VCaP (cell line): ENCODE measurements around the gene NAPA.

ENCODE experiments used
- H3K27ac ChIP-seq: fragments of 450-650 bp; 2 replicates; pipeline ENCODE4 v1.5.1; 2017
- TF ChIP-seq, protein P1 (sequence below): fragments of 450-650 bp; conservative IDR thresholded peaks from 2 replicates; pipeline ENCODE4 v1.5.1; 2017; ENCODE audit warnings: mild to moderate bottlenecking, moderate library complexity

The NAPA gene

DNA sequence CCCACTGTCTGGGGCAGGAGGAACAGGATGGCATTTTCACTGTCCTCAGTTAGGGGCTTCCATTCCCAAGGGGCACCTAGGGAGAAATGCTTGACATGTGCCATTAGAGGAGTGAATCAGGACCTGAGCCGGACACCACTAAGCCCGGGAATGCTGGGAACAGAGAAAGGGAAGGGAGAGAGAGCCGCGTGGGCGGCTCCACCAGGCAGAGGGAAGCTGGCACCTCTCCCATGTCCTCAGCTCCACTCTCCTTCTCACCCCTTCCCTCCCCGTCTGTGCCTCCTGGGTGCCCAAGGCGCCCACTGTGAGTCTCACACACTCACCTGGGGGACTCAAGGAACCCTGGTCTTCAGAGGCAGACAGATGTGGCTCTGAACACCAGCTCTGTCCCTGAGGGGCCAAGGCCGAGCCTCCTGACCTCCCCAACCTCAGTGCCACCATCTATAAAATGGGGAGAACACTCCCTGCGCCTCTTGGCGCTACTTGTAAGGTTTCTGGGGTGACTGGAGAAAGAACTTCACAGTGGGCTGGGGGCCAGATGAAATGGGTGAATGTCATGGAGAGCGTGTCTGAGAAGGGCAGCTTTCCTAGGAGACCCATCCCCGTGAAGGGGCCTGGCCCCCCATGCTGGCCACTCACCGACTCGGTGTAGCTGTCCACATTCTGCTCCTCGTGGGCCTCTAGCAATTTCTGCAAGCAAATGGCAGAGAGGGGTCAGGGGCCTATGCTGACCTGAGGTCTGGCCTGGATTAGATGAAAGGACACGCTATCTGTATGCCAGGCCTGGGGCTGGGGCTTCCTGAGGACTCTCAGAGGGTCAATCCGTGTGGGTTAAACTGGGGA lies 25.6 kb downstream of the NAPA start:
- TF ChIP-seq, protein P1, sequence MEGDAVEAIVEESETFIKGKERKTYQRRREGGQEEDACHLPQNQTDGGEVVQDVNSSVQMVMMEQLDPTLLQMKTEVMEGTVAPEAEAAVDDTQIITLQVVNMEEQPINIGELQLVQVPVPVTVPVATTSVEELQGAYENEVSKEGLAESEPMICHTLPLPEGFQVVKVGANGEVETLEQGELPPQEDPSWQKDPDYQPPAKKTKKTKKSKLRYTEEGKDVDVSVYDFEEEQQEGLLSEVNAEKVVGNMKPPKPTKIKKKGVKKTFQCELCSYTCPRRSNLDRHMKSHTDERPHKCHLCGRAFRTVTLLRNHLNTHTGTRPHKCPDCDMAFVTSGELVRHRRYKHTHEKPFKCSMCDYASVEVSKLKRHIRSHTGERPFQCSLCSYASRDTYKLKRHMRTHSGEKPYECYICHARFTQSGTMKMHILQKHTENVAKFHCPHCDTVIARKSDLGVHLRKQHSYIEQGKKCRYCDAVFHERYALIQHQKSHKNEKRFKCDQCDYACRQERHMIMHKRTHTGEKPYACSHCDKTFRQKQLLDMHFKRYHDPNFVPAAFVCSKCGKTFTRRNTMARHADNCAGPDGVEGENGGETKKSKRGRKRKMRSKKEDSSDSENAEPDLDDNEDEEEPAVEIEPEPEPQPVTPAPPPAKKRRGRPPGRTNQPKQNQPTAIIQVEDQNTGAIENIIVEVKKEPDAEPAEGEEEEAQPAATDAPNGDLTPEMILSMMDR = no peak
- peak overlapping the region; percentile 7; the same call in 1 of the 2 replicates for H3K27ac ChIP-seq

DNA sequence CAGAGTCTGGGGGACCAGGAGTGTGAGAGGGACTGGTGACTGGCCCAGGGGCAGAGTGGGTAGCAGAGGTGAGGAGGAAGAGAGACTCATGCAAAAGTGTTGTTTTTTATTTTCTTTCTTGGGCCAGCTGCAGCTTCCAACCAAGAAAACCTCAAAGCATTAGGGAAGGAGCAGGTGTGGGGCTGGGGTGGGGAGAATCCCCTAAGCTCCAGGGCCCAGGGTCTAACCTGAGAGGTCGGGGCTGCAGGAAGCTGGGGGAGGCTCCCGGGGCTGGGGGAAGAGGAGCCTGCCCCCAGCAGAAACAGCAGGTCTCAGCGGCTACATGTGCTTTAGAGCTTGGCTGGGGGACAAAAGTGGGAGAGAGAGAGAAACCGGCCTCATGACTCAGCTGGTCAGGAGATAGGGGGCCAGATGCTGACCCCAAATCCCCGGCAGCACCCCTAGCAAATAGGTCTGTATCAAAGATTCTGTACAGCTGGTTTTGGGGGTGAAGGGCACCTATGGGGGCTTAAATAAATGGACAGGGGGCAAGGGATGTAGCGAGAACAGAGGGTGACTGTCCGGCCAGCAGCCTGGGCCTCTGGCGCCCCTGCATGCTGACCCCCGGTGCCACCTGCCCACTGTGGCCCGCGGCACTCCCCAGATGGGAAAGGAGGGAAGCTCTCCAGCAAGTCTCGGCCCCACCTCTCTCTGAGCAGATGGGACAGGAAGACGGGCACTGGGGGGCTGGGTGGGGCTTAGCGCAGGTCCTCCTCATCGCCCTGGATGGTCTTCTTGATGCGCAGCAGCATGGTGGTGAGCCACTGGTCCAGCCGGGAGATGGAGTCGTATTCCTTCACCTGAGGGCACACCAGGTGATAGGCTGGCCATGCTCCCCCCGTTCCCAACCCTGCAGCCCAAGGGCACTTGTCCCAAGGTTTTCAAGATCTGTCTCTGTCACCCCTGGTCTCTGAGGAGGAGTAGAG lies 27.0 kb downstream of the NAPA start:
- H3K27ac ChIP-seq = peak overlapping the region; percentile 4; the same call in 1 of the 2 replicates
- TF ChIP-seq, protein P1 = no peak

DNA sequence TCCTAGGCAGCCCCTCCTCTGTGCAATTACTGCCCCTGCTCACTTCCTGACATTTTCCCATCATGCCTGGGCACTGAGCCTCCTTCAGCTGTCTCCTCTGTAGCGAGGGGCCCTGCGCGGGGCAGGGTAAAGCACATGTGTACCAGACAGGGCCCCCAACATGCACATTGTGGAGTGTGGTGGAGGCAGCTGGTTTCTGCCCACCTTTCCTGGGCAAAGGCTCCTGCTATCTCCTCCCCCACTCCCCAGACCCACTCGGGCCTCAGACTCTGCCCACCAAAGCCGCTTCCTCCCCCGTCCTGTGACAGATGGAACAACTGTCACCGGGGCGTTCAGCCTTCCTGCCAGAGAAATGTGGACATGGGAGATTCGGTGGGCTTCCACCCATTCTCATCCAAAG lies 28.0 kb downstream of the NAPA start:
- TF ChIP-seq, protein P1 = no peak
- peak overlapping the region; percentile 4; the same call in 1 of the 2 replicates for H3K27ac ChIP-seq

DNA sequence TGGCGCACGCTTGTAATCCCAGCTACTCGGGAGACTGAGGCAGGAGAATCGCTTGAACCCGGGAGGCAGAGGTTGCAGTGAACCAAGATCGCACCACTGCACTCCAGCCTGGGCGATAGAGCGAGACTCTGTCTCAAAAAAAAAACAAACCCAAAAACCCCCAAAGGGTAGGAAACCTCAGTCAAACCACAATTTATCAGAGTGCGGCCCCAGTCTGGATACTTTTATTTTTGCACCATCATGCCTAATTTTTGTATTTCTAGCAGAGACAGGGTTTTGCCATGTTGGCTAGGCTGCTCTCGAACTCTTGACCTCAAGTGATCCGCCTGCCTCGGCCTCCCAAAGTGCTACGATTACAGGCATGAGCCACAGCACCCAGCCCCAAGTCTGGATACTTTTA lies 28.6 kb downstream of the NAPA start:
- H3K27ac ChIP-seq = 0 out of 2 replicates have a peak overlapping the region, but pooled peaks have one; percentile 94

DNA sequence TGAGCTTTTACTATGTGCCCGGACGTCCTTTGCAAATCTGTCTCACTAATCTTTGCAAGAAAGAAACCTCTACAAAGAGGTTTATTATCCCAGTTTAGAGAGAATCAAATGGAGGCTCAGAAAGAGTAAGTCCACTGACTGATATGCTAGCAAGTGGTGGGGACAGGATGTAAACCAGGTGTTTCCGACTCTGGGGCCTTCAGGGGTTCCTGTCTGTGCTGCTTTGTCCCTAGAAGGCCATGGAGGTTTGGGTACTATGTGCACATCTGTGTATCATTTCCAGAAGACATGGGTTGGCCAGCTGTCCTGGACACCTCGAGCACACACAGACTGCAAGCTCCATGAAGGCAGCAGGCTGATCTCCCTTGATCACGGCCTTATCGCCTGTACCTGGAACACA lies 29.7 kb downstream of the NAPA start:
- H3K27ac ChIP-seq = peak overlapping the region; percentile 94
- TF ChIP-seq, protein P1 = no peak

DNA sequence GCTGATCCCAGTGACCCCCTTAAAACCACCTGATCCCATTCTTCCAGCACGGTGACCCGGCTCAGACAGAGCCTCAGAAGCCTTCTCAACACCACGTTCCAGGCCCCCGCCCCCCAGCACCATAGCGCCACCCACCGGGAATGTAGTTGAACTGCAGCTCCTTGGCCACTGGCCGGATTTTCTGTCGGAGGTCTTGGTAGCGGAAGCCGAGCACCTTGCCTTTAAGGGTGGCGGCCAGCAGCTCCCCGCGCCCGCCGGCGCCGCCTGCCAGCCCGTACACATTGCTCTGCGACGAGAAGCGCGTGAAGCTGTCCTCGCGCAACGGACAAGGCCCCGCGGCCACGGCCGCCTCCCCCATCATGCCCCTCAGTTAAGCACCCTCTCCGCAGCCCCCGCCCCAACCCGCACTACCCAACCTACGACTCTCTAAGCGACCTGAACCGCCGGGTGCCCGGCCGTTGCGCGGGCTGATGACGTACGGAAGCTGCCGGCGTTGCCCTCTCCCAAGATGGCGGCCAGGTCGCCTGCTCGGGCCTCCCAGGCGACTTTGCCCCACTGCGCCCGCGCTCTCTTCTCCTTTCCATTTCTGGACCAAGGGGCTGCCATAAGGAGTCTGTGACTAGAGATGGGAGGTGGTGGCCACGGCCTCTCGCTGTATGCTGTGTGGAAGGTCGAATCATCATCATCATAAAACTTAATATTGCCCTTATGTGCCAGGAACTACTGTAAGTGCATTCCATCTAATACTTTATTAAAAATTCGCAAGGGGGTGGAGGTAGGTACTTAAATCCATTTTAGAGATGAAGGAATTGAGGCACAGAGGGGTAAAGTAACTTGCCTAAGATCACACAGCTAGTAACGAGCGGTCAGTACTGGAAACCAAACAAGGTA lies 30.8 kb downstream of the NAPA start, which contains the start of gene KPTN:
Gene KPTN (minus strand): TSS at position 420 of the 891 bp plus-strand sequence. CDS start 59 bp downstream, at position 361.
- H3K27ac ChIP-seq = peak within 1 kb of the TSS; percentile 94
- TF ChIP-seq, protein P1 = peak; percentile 97

DNA sequence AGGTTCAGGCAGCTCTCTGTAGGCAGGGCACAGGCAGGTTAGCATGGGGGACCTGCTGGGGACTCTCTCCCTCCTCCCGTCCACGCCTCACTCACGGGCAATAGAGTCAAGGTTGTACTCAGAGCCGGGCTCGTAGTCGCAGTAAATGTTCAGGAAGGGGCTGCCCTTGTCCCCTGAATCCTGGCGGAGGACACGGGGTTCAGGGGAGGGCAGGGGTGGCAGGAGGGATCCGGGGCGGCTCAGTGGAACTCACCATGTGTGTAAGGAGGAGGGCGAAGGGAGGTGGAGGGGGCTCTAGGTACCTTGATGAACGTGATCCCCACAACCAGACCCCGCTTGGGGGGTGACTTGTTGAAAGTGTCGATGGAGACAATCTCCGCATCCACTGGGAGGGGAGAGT lies 31.7 kb downstream of the NAPA start:
- TF ChIP-seq, protein P1 = no peak
- peak overlapping the region; percentile 94; the same call in 1 of the 2 replicates for H3K27ac ChIP-seq
